Measurements from ENCODE around the gene FAM136A.
"Not testable (repeated sequence)": the region's sequence is repeated elsewhere in the genome, so short reads cannot be mapped to it uniquely, and the experiment has no call there.

GRCh38 chr2:70269422-70270302 is 32.2 kb downstream of the FAM136A start:
- TF ChIP-seq CTCF, POLR2A (IDR thresholded peaks at IDR 0.05): not testable (repeated sequence)
